ENCODE data around the gene CTAGE9. TPM values are rescaled to one million over a fixed set of nuclear protein-coding genes. Genes with fewer than 3 reads are reported as not detected.
A peak's percentile ranks its signal among the peaks of the same experiment; 100 is the strongest.

The CTAGE9 gene
- total RNA-seq, 1 donor from 2014 or later: not detected

DNA sequence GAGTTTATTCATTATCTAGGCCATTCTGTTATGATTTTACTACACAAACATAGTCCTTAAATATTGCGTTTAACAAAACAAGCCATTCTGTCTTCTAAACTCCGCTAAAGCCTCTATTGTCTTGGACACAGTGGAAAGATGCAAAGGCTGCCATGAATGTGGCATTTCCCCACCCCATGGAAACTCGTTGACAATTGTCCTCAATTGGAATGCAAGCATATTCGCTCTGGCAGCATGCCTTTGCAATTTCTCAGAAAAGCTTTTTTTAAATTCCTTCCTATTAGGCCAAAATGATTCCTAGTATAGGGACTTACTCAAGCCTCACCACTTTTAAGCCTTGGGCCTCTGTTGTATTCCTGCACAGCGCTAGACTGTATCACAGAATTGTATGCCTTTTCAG lies 32.4 kb downstream of the CTAGE9 start:
- no peak for DNase-seq (ENCODE audit: low read depth, low spot score)

DNA sequence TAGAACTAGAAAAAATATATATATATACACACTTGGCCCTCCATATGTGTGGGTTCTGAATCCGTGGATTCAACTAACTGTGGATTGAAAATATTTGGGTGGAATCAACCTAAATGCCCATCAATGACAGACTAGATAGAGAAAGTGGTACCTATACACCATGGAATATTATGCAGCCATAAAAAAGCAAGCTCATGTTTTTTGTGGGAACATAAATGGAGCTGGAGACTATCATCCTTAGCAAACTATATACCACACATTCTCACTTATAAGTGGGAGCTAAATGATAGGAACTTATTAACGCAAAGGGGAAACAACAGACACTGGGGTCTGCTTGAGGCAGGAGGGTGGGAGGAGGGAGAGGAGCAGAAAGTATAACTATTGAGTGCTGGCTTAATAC lies 37.6 kb downstream of the CTAGE9 start:
- DNase-seq (ENCODE audit: low read depth, low spot score): no peak

DNA sequence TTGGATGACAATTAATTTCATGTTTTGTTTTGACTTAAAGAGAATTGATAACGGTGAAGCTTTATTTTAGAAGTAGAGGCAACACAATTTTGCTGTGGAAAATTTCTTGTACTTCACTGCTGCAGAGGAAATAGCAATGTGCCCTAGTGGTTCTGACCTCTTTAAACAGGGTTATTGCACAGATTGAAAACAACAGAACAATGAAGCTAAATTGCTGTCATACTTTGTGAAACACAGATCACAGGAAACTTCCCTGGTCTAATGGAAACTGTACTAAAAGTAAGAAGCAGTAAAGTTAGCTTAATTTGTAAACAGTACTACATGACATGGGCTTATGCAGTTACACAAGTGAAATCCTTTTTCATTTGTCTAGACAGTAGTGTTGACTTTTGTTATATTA lies 40.9 kb downstream of the CTAGE9 start:
- peak; percentile 61 for DNase-seq (ENCODE audit: low read depth, low spot score)

- no peak for DNase-seq (ENCODE audit: low read depth, low spot score)
Measured at GRCh38 chr6:131663578-131664165, 47.1 kb downstream of the CTAGE9 start.

- DNase-seq (ENCODE audit: low read depth, low spot score): peak; percentile 20
Measured at GRCh38 chr6:131660195-131660594, 50.6 kb downstream of the CTAGE9 start.

Other genes with a start within 250 kb of the CTAGE9 start
- not detected in 2 replicates for gene ARG1, start 137.8 kb downstream of the CTAGE9 start, total RNA-seq
- 30.3 and 37.4 TPM in 2 replicates for gene MED23, start 82.8 kb downstream of the CTAGE9 start, total RNA-seq
- under 0.01 and 0.04 TPM in 2 replicates for gene ENPP3, start 73.7 kb downstream of the CTAGE9 start, total RNA-seq
- not detected in 2 replicates for gene OR2A4, start 9.6 kb downstream of the CTAGE9 start, total RNA-seq
- 2.5 and 2.6 TPM in 2 replicates for gene ENPP1, start 97.0 kb upstream of the CTAGE9 start, total RNA-seq
- gene CCN2, start 240.4 kb upstream of the CTAGE9 start, total RNA-seq: 642 and 861 TPM in 2 replicates